HCT116 (cell line): ENCODE data around the gene POT1.

Experiments
- CTCF ChIP-seq, 3 experiments: fragments of 200-600 bp in 1 of 3; sonication (generic) in 1 of 3; IDR thresholded peaks in 2 of 3; conservative IDR thresholded peaks in 1 of 3; 2 replicates each; pipeline ENCODE4 v1.5.1; 2012 to 2017; ENCODE audit warnings: low read depth in 2 of 3, low read length in 2 of 3, antibody characterized with exemption in 1 of 3, borderline replicate concordance in 1 of 3, control low read depth in 1 of 3, mild to moderate bottlenecking in 1 of 3, mixed read lengths in 1 of 3, mixed run types in 1 of 3, moderate library complexity in 1 of 3; ENCODE audit not compliant: insufficient read depth in 1 of 3
- EZH2 ChIP-seq: fragments of 200-600 bp; sonication (generic); IDR thresholded peaks from 2 replicates; pipeline ENCODE4 v1.6.1; 2017; ENCODE audit warnings: antibody characterized with exemption, mixed run types
- POLR2AphosphoS5 ChIP-seq: IDR thresholded peaks from 2 replicates; pipeline ENCODE4 v1.6.1; 2011; ENCODE audit warnings: mild to moderate bottlenecking, low read depth, low read length, moderate library complexity
- SP1 ChIP-seq: IDR thresholded peaks from 2 replicates; pipeline ENCODE4 v1.6.1; 2012; ENCODE audit warnings: low read depth
- YY1 ChIP-seq: IDR thresholded peaks from 2 replicates; pipeline ENCODE4 v1.6.1; 2011; ENCODE audit warnings: low read length, low read depth, moderate library complexity, mild to moderate bottlenecking; ENCODE audit not compliant: insufficient replicate concordance; ENCODE audit errors: extremely low read depth
- ZNF274 ChIP-seq: fragments of 200-500 bp; sonication (Bioruptor generic); IDR thresholded peaks from 2 replicates; pipeline ENCODE4 v1.6.1; 2014; ENCODE audit warnings: mild to moderate bottlenecking, low read depth, low read length, inconsistent platforms

- no peak for TF ChIP-seq CTCF (IDR thresholded peaks at IDR 0.05 in 2 of 3, conservative IDR thresholded peaks at IDR 0.05 in 1 of 3; ENCODE audit: borderline replicate concordance in 1 of 3, insufficient read depth in 1 of 3, low read depth in 2 of 3, low read length in 2 of 3)
- no peak for TF ChIP-seq EZH2
- no peak for TF ChIP-seq POLR2AphosphoS5
- TF ChIP-seq ZNF274 = no peak
- no peak for TF ChIP-seq YY1
- TF ChIP-seq SP1 = no peak
Observed at GRCh38 chr7:124781418-124781817, 148.2 kb downstream of the POT1 start.
